ENCODE measurements around the gene SLC38A3. TPM values are rescaled to one million over a fixed set of nuclear protein-coding genes. Genes with fewer than 3 reads are reported as not detected.

SLC38A3 gene
- total and polyA plus RNA-seq, 2 of the 8 experiments (the other 6 are each of a cell fraction or from before 2014, with no cell fraction given): 1.2 to 3.7 TPM

- TF ChIP-seq KDM4A (IDR thresholded peaks at IDR 0.05; ENCODE audit: low read depth, low read length, severe bottlenecking): no peak
- no peak for TF ChIP-seq SIRT6 (IDR thresholded peaks at IDR 0.05; ENCODE audit: low read length)
- no peak for TF ChIP-seq NRF1 (IDR thresholded peaks at IDR 0.05; ENCODE audit: low read depth, low read length)
- peak in 2 of 3 experiments; percentile 67 to 97; a peak in 3 of 4 replicates for TF ChIP-seq CTCF (IDR thresholded peaks at IDR 0.05; ENCODE audit: control extremely low read depth in 1 of 3, insufficient read depth in 1 of 3, low read depth in 1 of 3, low read length in 3 of 3)
- peak in 1 of 2 experiments; percentile 53; a peak in 2 of 3 replicates for TF ChIP-seq POLR2A (IDR thresholded peaks at IDR 0.05; ENCODE audit: control extremely low read depth in 1 of 2, low read depth in 2 of 2, low read length in 2 of 2)
- no peak for TF ChIP-seq TAF1 (IDR thresholded peaks at IDR 0.05; ENCODE audit: low read depth, low read length)
- TF ChIP-seq POLR2AphosphoS5 (IDR thresholded peaks at IDR 0.05; ENCODE audit: low read depth, low read length): no peak
- no peak for TF ChIP-seq ZNF274 (IDR thresholded peaks at IDR 0.05; ENCODE audit: borderline replicate concordance, extremely low read depth, low read length)
- TF ChIP-seq RXRA (IDR thresholded peaks at IDR 0.05; ENCODE audit: insufficient read depth, low read depth, low read length): 0 out of 2 replicates have a peak, but pooled peaks have one; percentile 53
- no peak for TF ChIP-seq CEBPB (IDR thresholded peaks at IDR 0.05; ENCODE audit: low read depth, low read length)
- TF ChIP-seq SIN3A (conservative IDR thresholded peaks at IDR 0.05 in 1 of 2, IDR thresholded peaks at IDR 0.05 in 1 of 2; ENCODE audit: low read depth in 1 of 2, low read length in 2 of 2): peak in 1 of 2 experiments; percentile 12; a peak in 1 of 4 replicates
- TF ChIP-seq PHF8 (conservative IDR thresholded peaks at IDR 0.05; ENCODE audit: low read depth, low read length): peak; percentile 61; the same call in 1 of the 2 replicates
- no peak for TF ChIP-seq BCL11A (IDR thresholded peaks at IDR 0.05; ENCODE audit: low read depth in 2 of 2, low read length in 2 of 2)
- TF ChIP-seq EZH2 (IDR thresholded peaks at IDR 0.05; ENCODE audit: low read depth, low read length, severe bottlenecking): no peak
- no peak for TF ChIP-seq ATF2 (IDR thresholded peaks at IDR 0.05; ENCODE audit: low read length)
- 0 out of 2 replicates have a peak, but pooled peaks have one; percentile 56 for TF ChIP-seq RBBP5 (IDR thresholded peaks at IDR 0.05; ENCODE audit: borderline replicate concordance, low read depth, low read length)
- no peak for TF ChIP-seq CBX8 (IDR thresholded peaks at IDR 0.05; ENCODE audit: borderline replicate concordance, low read depth, low read length)
- peak; percentile 77 for TF ChIP-seq SP2 (IDR thresholded peaks at IDR 0.05; ENCODE audit: low read length)
- TF ChIP-seq BACH1 (IDR thresholded peaks at IDR 0.05; ENCODE audit: low read length): 0 out of 2 replicates have a peak, but pooled peaks have one; percentile 36
Measured at GRCh38 chr3:50227390-50228183, 22.5 kb downstream of the SLC38A3 start (continued).

Data from H1 (cell line).